GM10248 (cell line): ENCODE data around the gene ZNF747.

ENCODE experiments used
- CTCF ChIA-PET: fragments of 300-600 bp; sonication (Branson Sonifier 250); formaldehyde crosslinking; extraction: SDS; loops from one replicate; lab custom pipeline; 2021; ENCODE audit warnings: antibody characterized with exemption; lab: Yijun Ruan, JAX
- POLR2A ChIA-PET: fragments of 350-650 bp; sonication (Branson Sonifier 250); formaldehyde crosslinking; extraction: SDS; loops from one replicate; lab custom pipeline; 2020; ENCODE audit warnings: antibody characterized with exemption; lab: Yijun Ruan, JAX
- DNase-seq: peaks from one replicate; pipeline ENCODE4 v3.0.0; 2012; ENCODE audit errors: extremely low spot score
- TF ChIP-seq, protein P1 (sequence below): IDR thresholded peaks from 2 replicates; pipeline ENCODE4 v1.5.1; 2012; ENCODE audit warnings: mild to moderate bottlenecking, low read depth; ENCODE audit errors: extremely low read depth, missing control alignments, control extremely low read depth

Gene ZNF747

GRCh38 chr16:30490210-30490609 is 44.4 kb downstream of the ZNF747 start:
- POLR2A ChIA-PET = no interaction called here
- TF ChIP-seq, protein P1, sequence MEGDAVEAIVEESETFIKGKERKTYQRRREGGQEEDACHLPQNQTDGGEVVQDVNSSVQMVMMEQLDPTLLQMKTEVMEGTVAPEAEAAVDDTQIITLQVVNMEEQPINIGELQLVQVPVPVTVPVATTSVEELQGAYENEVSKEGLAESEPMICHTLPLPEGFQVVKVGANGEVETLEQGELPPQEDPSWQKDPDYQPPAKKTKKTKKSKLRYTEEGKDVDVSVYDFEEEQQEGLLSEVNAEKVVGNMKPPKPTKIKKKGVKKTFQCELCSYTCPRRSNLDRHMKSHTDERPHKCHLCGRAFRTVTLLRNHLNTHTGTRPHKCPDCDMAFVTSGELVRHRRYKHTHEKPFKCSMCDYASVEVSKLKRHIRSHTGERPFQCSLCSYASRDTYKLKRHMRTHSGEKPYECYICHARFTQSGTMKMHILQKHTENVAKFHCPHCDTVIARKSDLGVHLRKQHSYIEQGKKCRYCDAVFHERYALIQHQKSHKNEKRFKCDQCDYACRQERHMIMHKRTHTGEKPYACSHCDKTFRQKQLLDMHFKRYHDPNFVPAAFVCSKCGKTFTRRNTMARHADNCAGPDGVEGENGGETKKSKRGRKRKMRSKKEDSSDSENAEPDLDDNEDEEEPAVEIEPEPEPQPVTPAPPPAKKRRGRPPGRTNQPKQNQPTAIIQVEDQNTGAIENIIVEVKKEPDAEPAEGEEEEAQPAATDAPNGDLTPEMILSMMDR = no peak
- no peak for DNase-seq
- CTCF ChIA-PET = interaction anchor here (0.6 to 1.6 kb wide), 4 partner anchors 10 to 125 kb away, joined by 3 to 4 read pairs (median 4); partner anchors contain the start of gene DCTPP1

GRCh38 chr16:30488764-30489605 is 45.7 kb downstream of the ZNF747 start:
- CTCF ChIA-PET = interaction anchor here (0.8 to 1.6 kb wide), 5 partner anchors 9 to 140 kb away, joined by 3 to 4 read pairs (median 4); partner anchors contain the start of gene DCTPP1
- DNase-seq = no peak
- TF ChIP-seq, protein P1 = no peak
- POLR2A ChIA-PET = no interaction called here

GRCh38 chr16:30485818-30486436 is 48.7 kb downstream of the ZNF747 start:
- CTCF ChIA-PET = interaction anchor here (1.2 to 2.2 kb wide), 3 partner anchors 12 to 56 kb away, joined by 3 to 7 read pairs (median 5); partner anchors contain the start of gene DCTPP1
- POLR2A ChIA-PET = no interaction called here
- DNase-seq = no peak
- TF ChIP-seq, protein P1 = no peak

DNA sequence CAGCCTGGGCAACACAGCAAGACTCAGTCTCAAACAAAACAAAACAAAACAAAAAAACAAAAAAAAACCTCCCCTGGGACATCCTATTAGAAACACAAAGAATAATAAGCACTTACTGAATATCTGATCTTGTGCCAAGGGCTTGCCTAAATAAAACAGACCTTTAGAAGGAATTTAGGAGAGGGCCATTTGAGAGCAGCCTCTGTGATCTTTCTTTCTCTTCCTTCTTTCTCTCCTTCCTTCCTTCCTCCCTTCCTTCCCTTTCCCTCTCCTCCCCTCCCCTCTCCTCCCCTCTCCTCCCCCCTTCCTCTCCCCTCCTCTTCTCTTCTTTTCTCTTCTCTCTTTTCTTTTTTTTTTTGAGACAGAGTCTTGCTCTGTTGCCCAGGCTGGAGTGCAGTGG is 49.8 kb downstream of the ZNF747 start:
- ChIA-PET POLR2A (no interaction called here), CTCF (interaction anchor here (1.8 kb wide), 1 partner anchor 14 kb away, joined by 4 read pairs; no protein-coding TSS in a partner anchor)
- TF ChIP-seq, protein P1 = no peak
- DNase-seq = no peak

- CTCF ChIA-PET = interaction anchor here (1.1 to 1.8 kb wide), 3 partner anchors 9 to 53 kb away, joined by 4 to 6 read pairs (median 4); partner anchors contain the start of genes ITGAL and ZNF747
- TF ChIP-seq, protein P1 = no peak
- POLR2A ChIA-PET = interaction anchor here (0.6 kb wide), 1 partner anchor 69 kb away, joined by 3 read pairs; no protein-coding TSS in a partner anchor
- DNase-seq = no peak
Measured at GRCh38 chr16:30482366-30482765, 52.3 kb downstream of the ZNF747 start.

GRCh38 chr16:30481381-30481780 is 53.3 kb downstream of the ZNF747 start:
- DNase-seq = no peak
- CTCF ChIA-PET = interaction anchor here (1.1 to 2.3 kb wide), 3 partner anchors 9 to 52 kb away, joined by 3 to 6 read pairs (median 6); partner anchors contain the start of genes DCTPP1 and ITGAL
- POLR2A ChIA-PET = no interaction called here
- TF ChIP-seq, protein P1 = no peak
